ENCODE results near the gene CCDC182. TPM values are rescaled to one million over a fixed set of nuclear protein-coding genes. Genes with fewer than 3 reads are reported as not detected.

CCDC182 gene
- polyA plus RNA-seq, 1 of the 3 experiments (the other 2 are of a cell fraction): not detected

DNA sequence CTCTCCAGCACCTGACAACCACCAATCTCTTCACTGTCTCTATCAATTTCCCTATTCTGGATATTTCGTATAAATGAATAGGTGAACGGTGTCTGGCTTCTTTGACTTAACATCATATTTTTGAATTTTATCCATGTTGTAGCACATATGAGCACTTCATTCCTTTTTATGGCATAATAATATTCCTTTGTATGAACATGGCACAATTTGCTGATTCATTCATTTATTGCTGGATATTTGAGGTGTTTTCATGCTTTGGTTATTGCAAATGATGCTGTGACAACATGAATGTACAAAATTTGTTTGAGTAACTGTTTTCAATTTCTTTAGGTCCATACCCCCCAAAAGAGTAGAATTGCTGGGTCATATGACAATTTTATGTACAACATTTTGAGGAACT, 12.0 kb downstream of the CCDC182 start:
- peaks cover 0 to 5% of the 10 kb centered on the region in 2 experiments; a peak in 1 of 4 replicates for H3K4me1 ChIP-seq (ENCODE audit: control insufficient read depth in 1 of 2, insufficient read depth in 2 of 2, low read depth in 1 of 2, low read length in 1 of 2)
- no peak for TF ChIP-seq TCF12 (IDR thresholded peaks at IDR 0.05)
- no peak overlapping the region for H3K27ac ChIP-seq (ENCODE audit: low read depth in 2 of 2, low read length in 1 of 2)
- H3K9ac ChIP-seq: no peak overlapping the region
- no peaks in the 10 kb centered on the region for H4K20me1 ChIP-seq (ENCODE audit: insufficient read depth)
- no peak overlapping the region for H2AFZ ChIP-seq (ENCODE audit: low read depth)
- 73% methylated on average over 2 of the region's 2 CpGs for WGBS (ENCODE audit: low lambda C conversion rate)
- H3K4me3 ChIP-seq (ENCODE audit: low read depth in 2 of 2, low read length in 1 of 2): no peak overlapping the region
- no peaks in the 10 kb centered on the region for H3K79me2 ChIP-seq (ENCODE audit: insufficient read depth)
- H3K36me3 ChIP-seq (replicated peaks in 1 of 2; ENCODE audit: control insufficient read depth in 1 of 2, insufficient read depth in 2 of 2, low read length in 1 of 2): no peaks in the 10 kb centered on the region
- ChIA-PET POLR2A (no interaction called here), CTCF (interaction anchor here (0.7 to 1.0 kb wide), 2 partner anchors 62 to 135 kb away, joined by 3 read pairs; no protein-coding TSS in a partner anchor)
- no peaks in the 10 kb centered on the region for H3K9me2 ChIP-seq
- no peak overlapping the region for H3K4me2 ChIP-seq
- H3K27me3 ChIP-seq (ENCODE audit: insufficient read depth): peaks cover 19% of the 10 kb centered on the region; the same call in 1 of the 2 replicates
- no peaks in the 10 kb centered on the region for H3K9me3 ChIP-seq
- H3F3A ChIP-seq (replicated peaks; ENCODE audit: insufficient read depth): no peaks in the 10 kb centered on the region
- DNase-seq: no peak

DNA sequence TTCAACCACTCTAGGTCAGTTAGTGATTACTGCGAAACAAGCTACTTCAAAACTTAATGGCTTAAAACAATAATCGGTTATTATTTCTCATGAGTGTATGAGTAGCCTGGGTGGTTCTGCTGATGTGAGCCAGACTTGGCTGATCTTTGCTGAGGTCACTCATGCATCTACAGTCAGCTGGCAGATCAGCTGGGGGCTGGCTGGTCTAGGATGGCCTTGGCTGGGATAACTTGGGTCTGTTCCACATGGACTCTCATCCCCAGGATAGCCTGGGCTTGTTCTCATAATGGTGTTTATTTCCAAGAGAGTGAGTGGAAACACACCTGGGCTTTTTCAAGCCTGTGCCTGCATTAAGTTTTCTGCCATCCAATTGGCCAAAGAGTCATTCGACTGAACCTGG, 13.0 kb downstream of the CCDC182 start:
- TF ChIP-seq NFIC (IDR thresholded peaks at IDR 0.05; ENCODE audit: borderline replicate concordance) (no peak), EP300 (IDR thresholded peaks at IDR 0.05; ENCODE audit: borderline replicate concordance in 1 of 2, low read depth in 1 of 2, low read length in 1 of 2) (no peak), FOXM1 (IDR thresholded peaks at IDR 0.05; ENCODE audit: low read depth) (no peak), JUND (IDR thresholded peaks at IDR 0.05) (no peak), SMC3 (IDR thresholded peaks at IDR 0.05; ENCODE audit: low read depth, low read length) (no peak), RCOR1 (IDR thresholded peaks at IDR 0.05; ENCODE audit: low read length) (no peak), YY1 (IDR thresholded peaks at IDR 0.05; ENCODE audit: low read depth) (no peak), RAD21 (IDR thresholded peaks at IDR 0.05; ENCODE audit: low read length) (no peak), FOSL2 (IDR thresholded peaks at IDR 0.05; ENCODE audit: borderline replicate concordance, low read depth) (no peak)
- TF ChIP-seq, protein P1, sequence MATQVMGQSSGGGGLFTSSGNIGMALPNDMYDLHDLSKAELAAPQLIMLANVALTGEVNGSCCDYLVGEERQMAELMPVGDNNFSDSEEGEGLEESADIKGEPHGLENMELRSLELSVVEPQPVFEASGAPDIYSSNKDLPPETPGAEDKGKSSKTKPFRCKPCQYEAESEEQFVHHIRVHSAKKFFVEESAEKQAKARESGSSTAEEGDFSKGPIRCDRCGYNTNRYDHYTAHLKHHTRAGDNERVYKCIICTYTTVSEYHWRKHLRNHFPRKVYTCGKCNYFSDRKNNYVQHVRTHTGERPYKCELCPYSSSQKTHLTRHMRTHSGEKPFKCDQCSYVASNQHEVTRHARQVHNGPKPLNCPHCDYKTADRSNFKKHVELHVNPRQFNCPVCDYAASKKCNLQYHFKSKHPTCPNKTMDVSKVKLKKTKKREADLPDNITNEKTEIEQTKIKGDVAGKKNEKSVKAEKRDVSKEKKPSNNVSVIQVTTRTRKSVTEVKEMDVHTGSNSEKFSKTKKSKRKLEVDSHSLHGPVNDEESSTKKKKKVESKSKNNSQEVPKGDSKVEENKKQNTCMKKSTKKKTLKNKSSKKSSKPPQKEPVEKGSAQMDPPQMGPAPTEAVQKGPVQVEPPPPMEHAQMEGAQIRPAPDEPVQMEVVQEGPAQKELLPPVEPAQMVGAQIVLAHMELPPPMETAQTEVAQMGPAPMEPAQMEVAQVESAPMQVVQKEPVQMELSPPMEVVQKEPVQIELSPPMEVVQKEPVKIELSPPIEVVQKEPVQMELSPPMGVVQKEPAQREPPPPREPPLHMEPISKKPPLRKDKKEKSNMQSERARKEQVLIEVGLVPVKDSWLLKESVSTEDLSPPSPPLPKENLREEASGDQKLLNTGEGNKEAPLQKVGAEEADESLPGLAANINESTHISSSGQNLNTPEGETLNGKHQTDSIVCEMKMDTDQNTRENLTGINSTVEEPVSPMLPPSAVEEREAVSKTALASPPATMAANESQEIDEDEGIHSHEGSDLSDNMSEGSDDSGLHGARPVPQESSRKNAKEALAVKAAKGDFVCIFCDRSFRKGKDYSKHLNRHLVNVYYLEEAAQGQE (IDR thresholded peaks at IDR 0.05; ENCODE audit: low read depth, low read length): no peak
- TF ChIP-seq, protein P2, sequence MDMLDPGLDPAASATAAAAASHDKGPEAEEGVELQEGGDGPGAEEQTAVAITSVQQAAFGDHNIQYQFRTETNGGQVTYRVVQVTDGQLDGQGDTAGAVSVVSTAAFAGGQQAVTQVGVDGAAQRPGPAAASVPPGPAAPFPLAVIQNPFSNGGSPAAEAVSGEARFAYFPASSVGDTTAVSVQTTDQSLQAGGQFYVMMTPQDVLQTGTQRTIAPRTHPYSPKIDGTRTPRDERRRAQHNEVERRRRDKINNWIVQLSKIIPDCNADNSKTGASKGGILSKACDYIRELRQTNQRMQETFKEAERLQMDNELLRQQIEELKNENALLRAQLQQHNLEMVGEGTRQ (IDR thresholded peaks at IDR 0.05; ENCODE audit: borderline replicate concordance, low read depth, low read length): no peak
- Histone ChIP-seq H3K27ac (ENCODE audit: low read depth in 2 of 2, low read length in 1 of 2) (no peak overlapping the region), H4K20me1 (ENCODE audit: insufficient read depth) (no peaks in the 10 kb centered on the region), H3K9me3 (no peaks in the 10 kb centered on the region), H3K4me3 (ENCODE audit: low read depth in 2 of 2, low read length in 1 of 2) (no peak overlapping the region), H3K27me3 (ENCODE audit: insufficient read depth) (peaks cover 24% of the 10 kb centered on the region; the same call in 1 of the 2 replicates), H3K4me1 (ENCODE audit: control insufficient read depth in 1 of 2, insufficient read depth in 2 of 2, low read depth in 1 of 2, low read length in 1 of 2) (peaks cover 0 to 12% of the 10 kb centered on the region in 2 experiments; a peak in 1 of 4 replicates), H2AFZ (ENCODE audit: low read depth) (no peak overlapping the region), H3K9me2 (no peaks in the 10 kb centered on the region), H3K79me2 (ENCODE audit: insufficient read depth) (no peaks in the 10 kb centered on the region), H3K9ac (no peak overlapping the region), H3K36me3 (replicated peaks in 1 of 2; ENCODE audit: control insufficient read depth in 1 of 2, insufficient read depth in 2 of 2, low read length in 1 of 2) (no peaks in the 10 kb centered on the region), H3K4me2 (no peak overlapping the region), H3F3A (replicated peaks; ENCODE audit: insufficient read depth) (no peaks in the 10 kb centered on the region)
- POLR2A ChIA-PET: no interaction called here
- DNase-seq: no peak
- 65% methylated on average over 3 of the region's 3 CpGs for WGBS (ENCODE audit: low lambda C conversion rate)
- CTCF ChIA-PET: interaction anchor here (1.1 to 1.5 kb wide), 4 partner anchors 16 to 61 kb away, joined by 3 to 5 read pairs (median 4); no protein-coding TSS in a partner anchor

Data from SK-N-SH (cell line).